WTC11 (cell line): ENCODE data around the gene MACF1. TPM values are rescaled to one million over a fixed set of nuclear protein-coding genes. Genes with fewer than 3 reads are reported as not detected.

Experiments used
- ATAC-seq: fragments of 200-7000 bp; cut with Tn5 transposase; 2 replicates; pipeline ENCODE4 v1.10.0; 2021; ENCODE audit warnings: mild to moderate bottlenecking, moderate library complexity
- CTCF ChIA-PET: fragments of 300-600 bp; sonication (Branson Sonifier 250); formaldehyde crosslinking; loops from one replicate; lab custom pipeline; 2021; ENCODE audit warnings: antibody characterized with exemption; lab: Charles Lee
- POLR2A ChIA-PET: fragments of 350-600 bp; sonication (Branson Sonifier 250); formaldehyde crosslinking; loops from one replicate; lab custom pipeline; 2021; ENCODE audit warnings: antibody characterized with exemption; lab: Charles Lee
- DNase-seq: peaks from one replicate; pipeline ENCODE4 v3.0.0; 2021; ENCODE audit warnings: low spot score
- H3K27ac Mint-ChIP-seq: 2 replicates; pipeline ENCODE4 v1.8.0; 2021; ENCODE audit warnings: mixed read lengths
- H3K27me3 Mint-ChIP-seq: 2 replicates; pipeline ENCODE4 v1.8.0; 2021; ENCODE audit warnings: low read depth, mild to moderate bottlenecking, moderate library complexity, mixed read lengths
- H3K36me3 Mint-ChIP-seq: 2 replicates; pipeline ENCODE4 v1.8.0; 2021; ENCODE audit warnings: mixed read lengths
- H3K4me1 Mint-ChIP-seq: 2 replicates; pipeline ENCODE4 v1.8.0; 2022; ENCODE audit warnings: mixed read lengths
- H3K4me3 Mint-ChIP-seq: 2 replicates; pipeline ENCODE4 v1.8.0; 2021; ENCODE audit warnings: mild to moderate bottlenecking, moderate library complexity, mixed read lengths
- H3K9me3 Mint-ChIP-seq: 2 replicates; pipeline ENCODE4 v1.8.0; 2021; ENCODE audit warnings: mixed read lengths
- ATF1 ChIP-seq: sonication (generic); formaldehyde crosslinking; IDR thresholded peaks from 2 replicates; pipeline ENCODE4 v1.8.1; 2023; ENCODE audit warnings: mild to moderate bottlenecking, moderate library complexity, missing genetic modification reagents
- CREM ChIP-seq: sonication (generic); formaldehyde crosslinking; IDR thresholded peaks from 2 replicates; pipeline ENCODE4 v1.8.1; 2022; ENCODE audit warnings: mild to moderate bottlenecking, missing genetic modification reagents, moderate library complexity
- ETV6 ChIP-seq: sonication (generic); formaldehyde crosslinking; IDR thresholded peaks from 2 replicates; pipeline ENCODE4 v1.8.1; 2022; ENCODE audit warnings: mild to moderate bottlenecking, missing genetic modification reagents
- IRF2 ChIP-seq: sonication (generic); formaldehyde crosslinking; IDR thresholded peaks from 2 replicates; pipeline ENCODE4 v1.8.0; 2022; ENCODE audit warnings: low read depth, missing genetic modification reagents, borderline replicate concordance
- MYBL2 ChIP-seq: sonication (generic); formaldehyde crosslinking; IDR thresholded peaks from 2 replicates; pipeline ENCODE4 v1.8.1; 2023; ENCODE audit warnings: mild to moderate bottlenecking, moderate library complexity, missing genetic modification reagents
- NFATC4 ChIP-seq: fragments of 250-450 bp; sonication (Bioruptor Pico); IDR thresholded peaks from 2 replicates; pipeline ENCODE4 v1.9.0; 2021; ENCODE audit warnings: mild to moderate bottlenecking
- NR2C2 ChIP-seq: sonication (generic); formaldehyde crosslinking; IDR thresholded peaks from 2 replicates; pipeline ENCODE4 v1.8.0; 2022; ENCODE audit warnings: mild to moderate bottlenecking, missing genetic modification reagents
- SP1 ChIP-seq: sonication (generic); formaldehyde crosslinking; conservative IDR thresholded peaks from 2 replicates; pipeline ENCODE4 v1.8.1; 2022; ENCODE audit warnings: missing genetic modification reagents
- TEAD1 ChIP-seq: sonication (generic); formaldehyde crosslinking; IDR thresholded peaks from 2 replicates; pipeline ENCODE4 v1.8.0; 2022; ENCODE audit warnings: mild to moderate bottlenecking, missing genetic modification reagents
- ZBTB21 ChIP-seq: sonication (generic); formaldehyde crosslinking; IDR thresholded peaks from 2 replicates; pipeline ENCODE4 v1.8.1; 2023; ENCODE audit warnings: mild to moderate bottlenecking, missing genetic modification reagents, borderline replicate concordance
- ZNF121 ChIP-seq: sonication (generic); formaldehyde crosslinking; IDR thresholded peaks from 2 replicates; pipeline ENCODE4 v1.8.0; 2023; ENCODE audit warnings: missing genetic modification reagents
- ZNF138 ChIP-seq: sonication (generic); formaldehyde crosslinking; conservative IDR thresholded peaks from 2 replicates; pipeline ENCODE4 v1.8.1; 2022; ENCODE audit warnings: mild to moderate bottlenecking, moderate library complexity, missing genetic modification reagents
- ZNF396 ChIP-seq: fragments of 250-450 bp; sonication (Bioruptor Pico); IDR thresholded peaks from 2 replicates; pipeline ENCODE4 v1.8.0; 2021; ENCODE audit warnings: mild to moderate bottlenecking, moderate library complexity, borderline replicate concordance
- ZNF423 ChIP-seq: fragments of 250-450 bp; sonication (Bioruptor Pico); IDR thresholded peaks from 2 replicates; pipeline ENCODE4 v2.1.2; 2022; ENCODE audit warnings: mild to moderate bottlenecking, moderate library complexity
- total RNA-seq: library from RNA; stranded (reverse); gene quantifications from 3 replicates; pipeline ENCODE4 v1.2.3, GENCODE V29; 2021
- TF ChIP-seq, protein P1 (sequence below): fragments of 250-450 bp; sonication (Bioruptor Pico); IDR thresholded peaks from 2 replicates; pipeline ENCODE4 v1.9.0; 2021; ENCODE audit warnings: mild to moderate bottlenecking, borderline replicate concordance
- TF ChIP-seq, protein P2 (sequence below): sonication (generic); formaldehyde crosslinking; IDR thresholded peaks from 2 replicates; pipeline ENCODE4 v1.8.0; 2023; ENCODE audit warnings: missing genetic modification reagents
- TF ChIP-seq, protein P3 (sequence below): sonication (generic); formaldehyde crosslinking; IDR thresholded peaks from 2 replicates; pipeline ENCODE4 v1.8.0; 2023; ENCODE audit warnings: mild to moderate bottlenecking, missing genetic modification reagents
- TF ChIP-seq, protein P4 (sequence below): fragments of 250-450 bp; sonication (Bioruptor Pico); IDR thresholded peaks from 2 replicates; pipeline ENCODE4 v2.1.2; 2022; ENCODE audit warnings: mild to moderate bottlenecking, moderate library complexity
- TF ChIP-seq, protein P5 (sequence below): sonication (generic); formaldehyde crosslinking; IDR thresholded peaks from 2 replicates; pipeline ENCODE4 v1.8.1; 2023; ENCODE audit warnings: mild to moderate bottlenecking, missing genetic modification reagents
- TF ChIP-seq, protein P6 (sequence below): sonication (generic); formaldehyde crosslinking; IDR thresholded peaks from 2 replicates; pipeline ENCODE4 v1.8.1; 2023; ENCODE audit warnings: mild to moderate bottlenecking, missing genetic modification reagents, moderate library complexity

Gene MACF1
- total RNA-seq, 1 experiment from 2014 or later: 327 TPM

DNA sequence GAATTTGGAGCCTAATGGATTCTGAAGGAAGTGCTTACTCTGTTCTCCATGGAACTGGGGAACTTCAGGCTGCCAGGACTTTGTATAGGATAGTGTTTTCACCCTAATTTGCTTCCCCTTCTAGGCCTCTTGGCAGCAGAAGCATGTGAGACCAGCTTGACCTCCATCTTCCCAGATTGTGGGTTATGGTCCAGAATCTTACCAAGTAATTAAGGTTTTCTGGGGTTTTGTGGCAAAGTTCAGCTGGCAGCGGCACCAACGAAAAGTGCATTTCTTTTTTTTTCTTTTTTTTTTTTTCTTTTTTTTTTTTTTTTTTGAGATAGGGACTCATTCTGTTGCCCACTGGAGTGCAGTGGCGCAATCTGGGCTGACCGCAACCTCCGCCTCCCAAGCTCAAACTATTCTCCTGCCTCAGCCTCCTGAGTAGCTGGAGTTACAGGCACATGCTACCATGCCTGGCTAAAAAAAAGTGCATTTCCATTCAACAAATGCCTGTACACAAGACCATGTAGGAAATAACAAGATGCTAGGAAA is 283.6 kb downstream of the MACF1 start:
- Mint-ChIP-seq H3K36me3 (peaks cover 37% of the 10 kb centered on the region), H3K27ac (no peak overlapping the region), H3K9me3 (no peaks in the 10 kb centered on the region), H3K4me3 (no peak overlapping the region), H3K4me1 (peaks cover 5% of the 10 kb centered on the region), H3K27me3 (peaks cover 34% of the 10 kb centered on the region)
- ChIA-PET CTCF (interaction anchor here (1.0 to 6.1 kb wide), 3 partner anchors 51 to 390 kb away, joined by 3 to 38 read pairs (median 20); no protein-coding TSS in a partner anchor), POLR2A (no interaction called here)
- no peak for TF ChIP-seq ZNF138 (CRISPR knock-in tag)
- TF ChIP-seq, protein P1, sequence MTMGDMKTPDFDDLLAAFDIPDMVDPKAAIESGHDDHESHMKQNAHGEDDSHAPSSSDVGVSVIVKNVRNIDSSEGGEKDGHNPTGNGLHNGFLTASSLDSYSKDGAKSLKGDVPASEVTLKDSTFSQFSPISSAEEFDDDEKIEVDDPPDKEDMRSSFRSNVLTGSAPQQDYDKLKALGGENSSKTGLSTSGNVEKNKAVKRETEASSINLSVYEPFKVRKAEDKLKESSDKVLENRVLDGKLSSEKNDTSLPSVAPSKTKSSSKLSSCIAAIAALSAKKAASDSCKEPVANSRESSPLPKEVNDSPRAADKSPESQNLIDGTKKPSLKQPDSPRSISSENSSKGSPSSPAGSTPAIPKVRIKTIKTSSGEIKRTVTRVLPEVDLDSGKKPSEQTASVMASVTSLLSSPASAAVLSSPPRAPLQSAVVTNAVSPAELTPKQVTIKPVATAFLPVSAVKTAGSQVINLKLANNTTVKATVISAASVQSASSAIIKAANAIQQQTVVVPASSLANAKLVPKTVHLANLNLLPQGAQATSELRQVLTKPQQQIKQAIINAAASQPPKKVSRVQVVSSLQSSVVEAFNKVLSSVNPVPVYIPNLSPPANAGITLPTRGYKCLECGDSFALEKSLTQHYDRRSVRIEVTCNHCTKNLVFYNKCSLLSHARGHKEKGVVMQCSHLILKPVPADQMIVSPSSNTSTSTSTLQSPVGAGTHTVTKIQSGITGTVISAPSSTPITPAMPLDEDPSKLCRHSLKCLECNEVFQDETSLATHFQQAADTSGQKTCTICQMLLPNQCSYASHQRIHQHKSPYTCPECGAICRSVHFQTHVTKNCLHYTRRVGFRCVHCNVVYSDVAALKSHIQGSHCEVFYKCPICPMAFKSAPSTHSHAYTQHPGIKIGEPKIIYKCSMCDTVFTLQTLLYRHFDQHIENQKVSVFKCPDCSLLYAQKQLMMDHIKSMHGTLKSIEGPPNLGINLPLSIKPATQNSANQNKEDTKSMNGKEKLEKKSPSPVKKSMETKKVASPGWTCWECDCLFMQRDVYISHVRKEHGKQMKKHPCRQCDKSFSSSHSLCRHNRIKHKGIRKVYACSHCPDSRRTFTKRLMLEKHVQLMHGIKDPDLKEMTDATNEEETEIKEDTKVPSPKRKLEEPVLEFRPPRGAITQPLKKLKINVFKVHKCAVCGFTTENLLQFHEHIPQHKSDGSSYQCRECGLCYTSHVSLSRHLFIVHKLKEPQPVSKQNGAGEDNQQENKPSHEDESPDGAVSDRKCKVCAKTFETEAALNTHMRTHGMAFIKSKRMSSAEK: no peak
- DNase-seq (no peak), ATAC-seq (no peak)

DNA sequence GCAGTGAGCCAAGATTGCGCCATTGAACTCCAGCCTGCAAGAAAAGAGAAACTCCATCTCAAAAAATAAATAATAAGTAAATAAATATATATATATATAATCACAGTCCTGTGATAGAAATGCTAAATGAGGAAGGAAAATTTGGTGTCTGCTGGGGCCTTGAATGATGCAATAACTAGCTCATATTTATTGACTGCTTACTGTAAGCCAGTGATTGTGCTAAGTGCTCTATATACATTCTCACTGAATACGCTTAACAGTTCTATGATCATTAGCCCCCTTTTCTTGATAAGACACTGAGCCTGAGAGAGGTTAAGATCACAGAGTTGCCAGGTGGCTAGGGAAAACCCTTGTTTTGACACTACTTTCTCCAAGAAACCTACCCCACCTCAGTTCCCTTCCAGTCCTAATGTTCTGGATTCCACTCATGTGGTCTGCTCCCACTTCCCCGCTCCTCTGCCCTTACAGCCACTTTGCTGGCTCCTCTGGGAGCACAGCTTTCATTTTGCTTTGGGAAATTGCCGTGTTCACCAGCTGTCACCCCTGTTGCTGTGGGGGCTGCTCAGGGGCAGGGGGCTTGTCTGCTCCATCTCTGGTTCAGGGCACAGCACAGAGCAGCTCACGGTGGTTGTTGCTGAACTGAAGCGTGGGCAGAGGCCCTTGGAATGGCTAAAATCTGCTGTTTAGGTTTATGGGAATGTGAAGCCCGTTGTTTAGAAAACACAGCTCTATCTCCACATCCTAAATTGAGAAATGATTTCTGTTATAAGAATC is 284.5 kb downstream of the MACF1 start:
- Mint-ChIP-seq H3K4me1 (peaks cover 5% of the 10 kb centered on the region), H3K27ac (no peak overlapping the region), H3K4me3 (no peak overlapping the region), H3K27me3 (peaks cover 43% of the 10 kb centered on the region), H3K9me3 (no peaks in the 10 kb centered on the region), H3K36me3 (peaks cover 30% of the 10 kb centered on the region)
- DNase-seq (no peak), ATAC-seq (no peak)
- no peak for TF ChIP-seq CREM (CRISPR knock-in tag)
- TF ChIP-seq SP1 (CRISPR knock-in tag): no peak
- TF ChIP-seq, protein P2, sequence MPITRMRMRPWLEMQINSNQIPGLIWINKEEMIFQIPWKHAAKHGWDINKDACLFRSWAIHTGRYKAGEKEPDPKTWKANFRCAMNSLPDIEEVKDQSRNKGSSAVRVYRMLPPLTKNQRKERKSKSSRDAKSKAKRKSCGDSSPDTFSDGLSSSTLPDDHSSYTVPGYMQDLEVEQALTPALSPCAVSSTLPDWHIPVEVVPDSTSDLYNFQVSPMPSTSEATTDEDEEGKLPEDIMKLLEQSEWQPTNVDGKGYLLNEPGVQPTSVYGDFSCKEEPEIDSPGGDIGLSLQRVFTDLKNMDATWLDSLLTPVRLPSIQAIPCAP (CRISPR knock-in tag): no peak
- no peak for TF ChIP-seq IRF2 (CRISPR knock-in tag)
- TF ChIP-seq, protein P3, sequence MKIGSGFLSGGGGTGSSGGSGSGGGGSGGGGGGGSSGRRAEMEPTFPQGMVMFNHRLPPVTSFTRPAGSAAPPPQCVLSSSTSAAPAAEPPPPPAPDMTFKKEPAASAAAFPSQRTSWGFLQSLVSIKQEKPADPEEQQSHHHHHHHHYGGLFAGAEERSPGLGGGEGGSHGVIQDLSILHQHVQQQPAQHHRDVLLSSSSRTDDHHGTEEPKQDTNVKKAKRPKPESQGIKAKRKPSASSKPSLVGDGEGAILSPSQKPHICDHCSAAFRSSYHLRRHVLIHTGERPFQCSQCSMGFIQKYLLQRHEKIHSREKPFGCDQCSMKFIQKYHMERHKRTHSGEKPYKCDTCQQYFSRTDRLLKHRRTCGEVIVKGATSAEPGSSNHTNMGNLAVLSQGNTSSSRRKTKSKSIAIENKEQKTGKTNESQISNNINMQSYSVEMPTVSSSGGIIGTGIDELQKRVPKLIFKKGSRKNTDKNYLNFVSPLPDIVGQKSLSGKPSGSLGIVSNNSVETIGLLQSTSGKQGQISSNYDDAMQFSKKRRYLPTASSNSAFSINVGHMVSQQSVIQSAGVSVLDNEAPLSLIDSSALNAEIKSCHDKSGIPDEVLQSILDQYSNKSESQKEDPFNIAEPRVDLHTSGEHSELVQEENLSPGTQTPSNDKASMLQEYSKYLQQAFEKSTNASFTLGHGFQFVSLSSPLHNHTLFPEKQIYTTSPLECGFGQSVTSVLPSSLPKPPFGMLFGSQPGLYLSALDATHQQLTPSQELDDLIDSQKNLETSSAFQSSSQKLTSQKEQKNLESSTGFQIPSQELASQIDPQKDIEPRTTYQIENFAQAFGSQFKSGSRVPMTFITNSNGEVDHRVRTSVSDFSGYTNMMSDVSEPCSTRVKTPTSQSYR (CRISPR knock-in tag): no peak
- no peak for TF ChIP-seq ZBTB21 (CRISPR knock-in tag)
- TF ChIP-seq, protein P4, sequence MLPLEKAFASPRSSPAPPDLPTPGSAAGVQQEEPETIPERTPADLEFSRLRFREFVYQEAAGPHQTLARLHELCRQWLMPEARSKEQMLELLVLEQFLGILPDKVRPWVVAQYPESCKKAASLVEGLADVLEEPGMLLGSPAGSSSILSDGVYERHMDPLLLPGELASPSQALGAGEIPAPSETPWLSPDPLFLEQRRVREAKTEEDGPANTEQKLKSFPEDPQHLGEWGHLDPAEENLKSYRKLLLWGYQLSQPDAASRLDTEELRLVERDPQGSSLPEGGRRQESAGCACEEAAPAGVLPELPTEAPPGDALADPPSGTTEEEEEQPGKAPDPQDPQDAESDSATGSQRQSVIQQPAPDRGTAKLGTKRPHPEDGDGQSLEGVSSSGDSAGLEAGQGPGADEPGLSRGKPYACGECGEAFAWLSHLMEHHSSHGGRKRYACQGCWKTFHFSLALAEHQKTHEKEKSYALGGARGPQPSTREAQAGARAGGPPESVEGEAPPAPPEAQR (CRISPR knock-in tag): no peak
- no peak for TF ChIP-seq ZNF121
- TF ChIP-seq MYBL2 (CRISPR knock-in tag): no peak
- TF ChIP-seq ZNF423 (CRISPR knock-in tag): no peak
- TF ChIP-seq, protein P5, sequence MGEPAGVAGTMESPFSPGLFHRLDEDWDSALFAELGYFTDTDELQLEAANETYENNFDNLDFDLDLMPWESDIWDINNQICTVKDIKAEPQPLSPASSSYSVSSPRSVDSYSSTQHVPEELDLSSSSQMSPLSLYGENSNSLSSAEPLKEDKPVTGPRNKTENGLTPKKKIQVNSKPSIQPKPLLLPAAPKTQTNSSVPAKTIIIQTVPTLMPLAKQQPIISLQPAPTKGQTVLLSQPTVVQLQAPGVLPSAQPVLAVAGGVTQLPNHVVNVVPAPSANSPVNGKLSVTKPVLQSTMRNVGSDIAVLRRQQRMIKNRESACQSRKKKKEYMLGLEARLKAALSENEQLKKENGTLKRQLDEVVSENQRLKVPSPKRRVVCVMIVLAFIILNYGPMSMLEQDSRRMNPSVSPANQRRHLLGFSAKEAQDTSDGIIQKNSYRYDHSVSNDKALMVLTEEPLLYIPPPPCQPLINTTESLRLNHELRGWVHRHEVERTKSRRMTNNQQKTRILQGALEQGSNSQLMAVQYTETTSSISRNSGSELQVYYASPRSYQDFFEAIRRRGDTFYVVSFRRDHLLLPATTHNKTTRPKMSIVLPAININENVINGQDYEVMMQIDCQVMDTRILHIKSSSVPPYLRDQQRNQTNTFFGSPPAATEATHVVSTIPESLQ (CRISPR knock-in tag): no peak
- no peak for TF ChIP-seq TEAD1 (CRISPR knock-in tag)
- TF ChIP-seq NFATC4 (CRISPR knock-in tag): no peak
- TF ChIP-seq ZNF396 (CRISPR knock-in tag): no peak
- no peak for TF ChIP-seq ETV6
- no peak for TF ChIP-seq NR2C2 (CRISPR knock-in tag)
- TF ChIP-seq, protein P6, sequence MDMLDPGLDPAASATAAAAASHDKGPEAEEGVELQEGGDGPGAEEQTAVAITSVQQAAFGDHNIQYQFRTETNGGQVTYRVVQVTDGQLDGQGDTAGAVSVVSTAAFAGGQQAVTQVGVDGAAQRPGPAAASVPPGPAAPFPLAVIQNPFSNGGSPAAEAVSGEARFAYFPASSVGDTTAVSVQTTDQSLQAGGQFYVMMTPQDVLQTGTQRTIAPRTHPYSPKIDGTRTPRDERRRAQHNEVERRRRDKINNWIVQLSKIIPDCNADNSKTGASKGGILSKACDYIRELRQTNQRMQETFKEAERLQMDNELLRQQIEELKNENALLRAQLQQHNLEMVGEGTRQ (CRISPR knock-in tag): no peak
- TF ChIP-seq ATF1 (CRISPR knock-in tag): no peak
- POLR2A ChIA-PET: interaction anchor here (1.0 kb wide), 1 partner anchor 14 kb away, joined by 3 read pairs; no protein-coding TSS in a partner anchor
- CTCF ChIA-PET: interaction anchor here (1.0 to 6.1 kb wide), 5 partner anchors 50 to 391 kb away, joined by 3 to 38 read pairs (median 4); no protein-coding TSS in a partner anchor
